Keratinocyte (primary cell): ENCODE measurements around the gene GPD1.

Experiments
- CTCF ChIP-seq, 3 experiments: IDR thresholded peaks in 1 of 3; conservative IDR thresholded peaks in 1 of 3; optimal IDR thresholded peaks in 1 of 3; 2 replicates in 2 of 3; 3 replicates in 1 of 3; pipeline versions ENCODE3 to v1.5.1; 2011; ENCODE audit warnings: low read length in 3 of 3, mild to moderate bottlenecking in 3 of 3, moderate library complexity in 2 of 3, control low read depth in 1 of 3, inconsistent platforms in 1 of 3; ENCODE audit not compliant: insufficient read depth in 2 of 3; ENCODE audit errors: extremely low read depth in 1 of 3
- EZH2 ChIP-seq: IDR thresholded peaks from one replicate; pipeline ENCODE4 v1.6.1; 2012; ENCODE audit warnings: inconsistent platforms, mild to moderate bottlenecking, low read length, moderate library complexity

GRCh38 chr12:50142993-50143392, 39.2 kb downstream of the GPD1 start:
- TF ChIP-seq EZH2 (no peak), CTCF (optimal IDR thresholded peaks at IDR 0.05 in 1 of 3, IDR thresholded peaks at IDR 0.05 in 1 of 3, conservative IDR thresholded peaks at IDR 0.05 in 1 of 3; ENCODE audit: extremely low read depth in 1 of 3, insufficient read depth in 2 of 3, low read length in 3 of 3) (no peak)
